Measurements from ENCODE around the gene PLEKHA5. TPM values are rescaled to one million over a fixed set of nuclear protein-coding genes. Genes with fewer than 3 reads are reported as not detected.

PLEKHA5 gene
- polyA plus RNA-seq, 1 donor (not counting 4 experiments of a cell fraction or from before 2014, with no cell fraction given) = 21.7 TPM

DNA sequence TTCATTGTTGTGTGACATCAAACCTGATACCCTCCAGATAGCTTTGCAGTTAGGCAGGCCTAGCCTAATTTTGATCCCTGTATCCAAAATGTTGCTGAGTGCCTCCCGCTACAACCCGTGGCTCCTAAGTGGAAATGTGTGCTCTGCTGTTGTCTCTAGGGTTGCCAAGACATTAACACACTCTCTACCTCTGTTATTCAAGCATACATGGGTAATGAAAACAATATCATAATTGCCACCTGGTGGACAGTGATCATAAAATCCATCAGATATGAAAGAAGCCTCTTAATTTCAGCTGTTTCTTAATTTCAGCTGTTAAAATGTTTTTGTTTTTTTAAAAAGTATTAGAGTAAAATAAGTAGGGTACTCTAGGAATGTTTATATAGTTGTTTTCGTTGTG is 93.5 kb downstream of the PLEKHA5 start:
- dilution Hi-C loops (cut with MboI; ENCODE audit: extremely low pct_ligation_motif_present, low sequenced_read_pairs) = no loop called here
- no peak for FAIRE-seq
- no peak overlapping the region for H3K9ac ChIP-seq (ENCODE audit: control insufficient read depth, extremely low read depth, insufficient read depth, low read length)
- H3K9me1 ChIP-seq (ENCODE audit: control insufficient read depth, extremely low read depth, insufficient read depth, low read length) = no peaks in the 10 kb centered on the region
- no peak overlapping the region for H2AFZ ChIP-seq (ENCODE audit: control insufficient read depth, low read length)
- H3K4me2 ChIP-seq (ENCODE audit: control insufficient read depth, extremely low read depth, insufficient read depth, low read depth, low read length) = no peak overlapping the region
- peaks cover 16% of the 10 kb centered on the region for H3K4me1 ChIP-seq (ENCODE audit: control insufficient read depth, extremely low read depth, insufficient read depth, low read length)
- H3K9me3 ChIP-seq (ENCODE audit: control insufficient read depth, low read depth, low read length) = no peaks in the 10 kb centered on the region
- no peaks in the 10 kb centered on the region for H3K27me3 ChIP-seq (ENCODE audit: control insufficient read depth, extremely low read depth, insufficient read depth, low read length)
- no peak for DNase-seq (ENCODE audit: low read depth, low spot score)
- H3K79me2 ChIP-seq (ENCODE audit: control insufficient read depth, insufficient read depth, low read length) = peaks cover 57% of the 10 kb centered on the region
- H3K4me3 ChIP-seq (ENCODE audit: control insufficient read depth in 2 of 3, extremely low read depth in 1 of 3, insufficient read depth in 2 of 3, low read depth in 1 of 3, low read length in 3 of 3) = no peak overlapping the region
- no peaks in the 10 kb centered on the region for H4K20me1 ChIP-seq (ENCODE audit: control insufficient read depth, extremely low read depth, insufficient read depth, low read length)
- no peaks in the 10 kb centered on the region for H3K36me3 ChIP-seq (ENCODE audit: control insufficient read depth in 2 of 2, extremely low read depth in 1 of 2, insufficient read depth in 2 of 2, low read length in 2 of 2)
- TF ChIP-seq EZH2 (IDR thresholded peaks at IDR 0.05; ENCODE audit: low read length) = no peak
- TF ChIP-seq, protein P1, sequence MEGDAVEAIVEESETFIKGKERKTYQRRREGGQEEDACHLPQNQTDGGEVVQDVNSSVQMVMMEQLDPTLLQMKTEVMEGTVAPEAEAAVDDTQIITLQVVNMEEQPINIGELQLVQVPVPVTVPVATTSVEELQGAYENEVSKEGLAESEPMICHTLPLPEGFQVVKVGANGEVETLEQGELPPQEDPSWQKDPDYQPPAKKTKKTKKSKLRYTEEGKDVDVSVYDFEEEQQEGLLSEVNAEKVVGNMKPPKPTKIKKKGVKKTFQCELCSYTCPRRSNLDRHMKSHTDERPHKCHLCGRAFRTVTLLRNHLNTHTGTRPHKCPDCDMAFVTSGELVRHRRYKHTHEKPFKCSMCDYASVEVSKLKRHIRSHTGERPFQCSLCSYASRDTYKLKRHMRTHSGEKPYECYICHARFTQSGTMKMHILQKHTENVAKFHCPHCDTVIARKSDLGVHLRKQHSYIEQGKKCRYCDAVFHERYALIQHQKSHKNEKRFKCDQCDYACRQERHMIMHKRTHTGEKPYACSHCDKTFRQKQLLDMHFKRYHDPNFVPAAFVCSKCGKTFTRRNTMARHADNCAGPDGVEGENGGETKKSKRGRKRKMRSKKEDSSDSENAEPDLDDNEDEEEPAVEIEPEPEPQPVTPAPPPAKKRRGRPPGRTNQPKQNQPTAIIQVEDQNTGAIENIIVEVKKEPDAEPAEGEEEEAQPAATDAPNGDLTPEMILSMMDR (optimal IDR thresholded peaks at IDR 0.05 in 1 of 3, IDR thresholded peaks at IDR 0.05 in 1 of 3, conservative IDR thresholded peaks at IDR 0.05 in 1 of 3; ENCODE audit: extremely low read depth in 1 of 3, insufficient read depth in 2 of 3, low read length in 3 of 3) = peak in 1 of 3 experiments; percentile 35
- no peak overlapping the region for H3K27ac ChIP-seq (ENCODE audit: control insufficient read depth, insufficient read depth, low read length)

DNA sequence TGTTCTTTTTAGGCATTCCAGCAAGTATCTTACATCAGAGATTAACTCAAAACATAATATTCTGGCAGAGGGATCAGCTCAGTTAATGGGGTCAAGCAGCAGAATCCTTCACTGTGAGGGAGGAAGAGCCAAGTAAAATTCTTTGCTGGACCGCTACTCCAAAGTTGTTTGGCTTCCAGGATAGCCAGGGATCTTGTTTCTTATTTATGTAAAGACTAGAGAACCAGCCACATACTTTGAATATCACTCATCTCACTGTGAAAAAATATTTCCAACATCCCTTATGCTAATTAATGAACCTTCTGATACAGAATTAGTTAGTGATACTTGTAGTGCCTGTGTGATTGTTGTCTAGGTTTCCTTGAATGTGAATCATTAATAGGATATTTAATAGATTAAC is 94.2 kb downstream of the PLEKHA5 start:
- Histone ChIP-seq H3K9ac (ENCODE audit: control insufficient read depth, extremely low read depth, insufficient read depth, low read length) (no peak overlapping the region), H3K4me3 (ENCODE audit: control insufficient read depth in 2 of 3, extremely low read depth in 1 of 3, insufficient read depth in 2 of 3, low read depth in 1 of 3, low read length in 3 of 3) (no peak overlapping the region), H4K20me1 (ENCODE audit: control insufficient read depth, extremely low read depth, insufficient read depth, low read length) (no peaks in the 10 kb centered on the region), H3K4me2 (ENCODE audit: control insufficient read depth, extremely low read depth, insufficient read depth, low read depth, low read length) (no peak overlapping the region), H2AFZ (ENCODE audit: control insufficient read depth, low read length) (no peak overlapping the region), H3K9me1 (ENCODE audit: control insufficient read depth, extremely low read depth, insufficient read depth, low read length) (no peaks in the 10 kb centered on the region), H3K27me3 (ENCODE audit: control insufficient read depth, extremely low read depth, insufficient read depth, low read length) (no peaks in the 10 kb centered on the region), H3K9me3 (ENCODE audit: control insufficient read depth, low read depth, low read length) (no peaks in the 10 kb centered on the region), H3K4me1 (ENCODE audit: control insufficient read depth, extremely low read depth, insufficient read depth, low read length) (peaks cover 17% of the 10 kb centered on the region), H3K36me3 (ENCODE audit: control insufficient read depth in 2 of 2, extremely low read depth in 1 of 2, insufficient read depth in 2 of 2, low read length in 2 of 2) (no peaks in the 10 kb centered on the region), H3K79me2 (ENCODE audit: control insufficient read depth, insufficient read depth, low read length) (peaks cover 57% of the 10 kb centered on the region), H3K27ac (ENCODE audit: control insufficient read depth, insufficient read depth, low read length) (no peak overlapping the region)
- DNase-seq (ENCODE audit: low read depth, low spot score) (no peak), FAIRE-seq (no peak)
- dilution Hi-C loops (cut with MboI; ENCODE audit: extremely low pct_ligation_motif_present, low sequenced_read_pairs) = no loop called here
- TF ChIP-seq, protein P1 (optimal IDR thresholded peaks at IDR 0.05 in 1 of 3, IDR thresholded peaks at IDR 0.05 in 1 of 3, conservative IDR thresholded peaks at IDR 0.05 in 1 of 3; ENCODE audit: extremely low read depth in 1 of 3, insufficient read depth in 2 of 3, low read length in 3 of 3) = no peak
- TF ChIP-seq EZH2 (IDR thresholded peaks at IDR 0.05; ENCODE audit: low read length) = no peak

Measured in keratinocyte (primary cell).